ENCODE data around the gene VRK2.

DNA sequence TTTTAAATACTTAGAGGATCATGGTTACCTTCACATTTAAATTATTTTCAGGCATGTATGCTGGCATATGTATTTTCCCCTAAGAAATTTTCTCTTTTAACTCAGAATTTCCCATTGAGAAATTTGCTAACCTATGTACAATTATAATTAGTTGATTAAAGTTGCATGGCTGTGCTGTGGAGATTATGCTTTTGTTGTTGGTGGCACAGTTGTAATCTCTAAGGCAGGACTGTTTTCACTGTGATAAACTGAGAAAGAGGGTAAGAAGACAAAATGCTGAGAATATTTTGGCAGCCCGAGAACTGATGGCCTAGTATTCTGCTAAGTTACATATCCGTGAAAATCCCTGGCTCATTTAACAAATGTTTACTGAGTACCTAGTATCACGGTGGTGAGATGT is 1.4 kb downstream of the VRK2 start:
- TF ChIP-seq CTCF (IDR thresholded peaks at IDR 0.05) (no peak), POLR2A (IDR thresholded peaks at IDR 0.05) (no peak), POLR2AphosphoS5 (IDR thresholded peaks at IDR 0.05; ENCODE audit: insufficient read depth in 1 of 2, low read depth in 1 of 2) (no peak)
